T-helper 9 cell (primary cell): Measurements from ENCODE around the gene PTCHD1.

Source experiments
- DNase-seq: peaks from one replicate; pipeline ENCODE4 v3.0.0-alpha.2; 2020

The PTCHD1 gene

DNA sequence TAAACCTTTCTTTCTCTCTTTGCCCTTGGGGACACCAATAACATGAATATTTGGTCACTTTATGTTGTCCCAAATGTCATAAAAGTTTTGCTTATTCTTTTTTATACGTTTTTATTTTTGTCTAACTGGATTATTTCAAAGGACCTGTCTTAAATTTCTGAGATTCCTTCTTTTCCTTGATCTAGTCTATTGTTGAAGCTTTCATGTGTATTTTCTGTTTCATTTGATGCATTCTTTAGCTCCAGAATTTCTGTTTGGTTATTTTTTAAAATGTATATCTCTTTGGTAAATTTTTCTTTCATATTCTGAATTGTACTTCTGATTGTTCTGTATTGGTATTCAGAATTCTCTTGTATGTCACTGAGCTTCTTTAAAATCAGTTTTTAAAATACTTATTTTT lies 88.3 kb downstream of the PTCHD1 start:
- DNase-seq: no peak

DNA sequence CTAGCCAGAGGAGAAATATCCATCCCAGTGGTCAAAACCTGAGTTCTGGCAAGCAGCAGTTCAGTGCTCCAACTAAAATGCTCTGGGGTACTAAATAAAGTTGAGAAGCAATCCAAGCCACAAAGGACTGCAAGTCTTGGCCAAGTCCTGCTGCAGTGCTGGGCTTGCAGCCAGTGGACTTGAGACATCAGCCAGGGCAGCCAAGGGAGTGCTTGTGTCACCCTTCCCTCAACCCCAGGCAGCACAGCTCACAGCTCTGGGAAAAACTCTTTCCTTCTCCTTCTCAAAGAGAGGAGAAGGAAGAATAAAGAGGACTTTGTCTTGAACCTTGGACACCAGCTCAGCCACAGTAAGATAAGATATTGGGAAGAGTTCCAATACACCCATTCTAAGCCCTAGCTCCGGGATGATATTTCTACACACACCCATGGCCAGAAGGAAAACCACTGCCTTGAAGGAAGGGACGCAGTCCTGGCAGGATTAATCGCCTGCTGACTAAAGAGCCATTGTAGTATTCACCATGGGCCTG lies 99.8 kb downstream of the PTCHD1 start:
- no peak for DNase-seq

DNA sequence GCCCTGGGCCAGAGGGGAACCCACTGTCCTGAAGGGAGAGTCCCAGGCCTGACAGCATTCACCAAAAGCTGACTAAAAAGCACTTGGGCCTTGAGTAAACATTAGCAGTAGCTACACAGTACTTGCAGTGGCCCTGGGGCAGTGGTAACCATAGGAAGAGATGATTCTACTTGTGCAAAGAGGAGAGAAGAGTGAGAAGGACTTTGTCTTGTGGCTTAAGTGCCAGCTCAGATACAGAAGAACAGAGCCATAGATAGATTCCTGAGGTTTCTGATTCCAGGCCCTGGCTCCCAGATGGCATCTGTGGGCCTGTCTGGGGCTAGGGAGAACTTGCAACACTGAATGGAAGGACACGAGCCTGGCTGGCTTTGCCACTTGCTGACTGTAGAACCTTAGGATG lies 100.5 kb downstream of the PTCHD1 start:
- DNase-seq: no peak

DNA sequence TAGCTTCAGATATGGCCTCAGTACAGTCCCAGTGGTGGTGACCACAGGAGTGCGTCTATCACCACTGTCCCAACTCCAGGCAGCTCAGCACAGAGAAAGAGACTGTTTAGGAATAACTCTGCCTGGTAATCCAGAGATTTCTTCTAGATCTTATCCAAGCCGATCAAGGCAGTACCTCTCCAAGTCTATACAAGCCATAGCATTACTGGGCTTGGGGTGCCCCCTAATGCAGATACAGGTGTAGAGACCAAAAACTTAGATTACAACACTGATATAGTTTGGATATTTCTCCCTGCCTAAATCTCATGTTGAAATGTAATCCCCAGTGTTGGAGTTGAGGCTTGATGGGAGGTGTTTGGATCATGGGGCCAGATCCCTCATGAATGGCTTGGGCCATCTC lies 100.9 kb downstream of the PTCHD1 start:
- no peak for DNase-seq

DNA sequence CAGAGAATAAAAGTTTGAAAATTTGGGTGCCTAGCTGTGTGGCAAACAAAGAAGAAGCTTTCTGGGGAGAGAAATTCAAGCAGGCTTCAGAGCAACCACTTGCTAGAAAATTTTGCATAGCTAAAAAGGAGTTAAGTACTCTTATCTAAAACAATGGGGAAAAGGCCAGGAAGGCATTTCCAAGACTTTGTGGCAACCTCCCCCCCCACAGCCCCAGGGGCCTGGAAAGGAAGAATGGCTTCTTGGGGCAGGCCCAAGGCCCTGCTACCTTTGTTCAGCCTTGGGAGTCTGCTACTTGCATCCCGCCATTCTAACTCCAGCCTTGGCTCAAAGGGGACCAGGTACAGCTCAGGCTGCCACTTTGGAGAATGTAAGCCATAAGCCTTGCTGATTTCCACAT lies 102.2 kb downstream of the PTCHD1 start:
- DNase-seq: no peak

DNA sequence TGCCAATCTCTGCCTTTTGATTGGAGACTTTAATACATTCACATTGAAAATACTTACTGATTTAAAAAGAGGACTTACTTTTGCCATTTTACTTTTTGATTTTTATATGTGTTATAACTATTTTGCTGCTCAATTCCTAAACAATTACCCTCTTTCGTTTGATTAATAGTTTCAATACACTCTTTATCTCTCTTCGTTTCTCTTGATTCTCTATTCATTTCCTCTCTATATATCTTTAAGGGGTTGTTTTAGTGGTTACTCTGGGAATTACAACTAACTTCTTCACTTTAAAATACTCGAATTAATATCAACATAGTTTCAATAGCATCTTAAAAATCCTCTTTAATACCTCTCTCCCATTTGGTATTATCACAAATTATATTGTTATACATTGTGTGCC lies 116.6 kb downstream of the PTCHD1 start:
- DNase-seq: no peak
